ENCODE measurements around the gene CSTF2.
"Not testable (repeated sequence)": the region's sequence is repeated elsewhere in the genome, so short reads cannot be mapped to it uniquely, and the experiment has no call there.

CSTF2 gene, protein sequence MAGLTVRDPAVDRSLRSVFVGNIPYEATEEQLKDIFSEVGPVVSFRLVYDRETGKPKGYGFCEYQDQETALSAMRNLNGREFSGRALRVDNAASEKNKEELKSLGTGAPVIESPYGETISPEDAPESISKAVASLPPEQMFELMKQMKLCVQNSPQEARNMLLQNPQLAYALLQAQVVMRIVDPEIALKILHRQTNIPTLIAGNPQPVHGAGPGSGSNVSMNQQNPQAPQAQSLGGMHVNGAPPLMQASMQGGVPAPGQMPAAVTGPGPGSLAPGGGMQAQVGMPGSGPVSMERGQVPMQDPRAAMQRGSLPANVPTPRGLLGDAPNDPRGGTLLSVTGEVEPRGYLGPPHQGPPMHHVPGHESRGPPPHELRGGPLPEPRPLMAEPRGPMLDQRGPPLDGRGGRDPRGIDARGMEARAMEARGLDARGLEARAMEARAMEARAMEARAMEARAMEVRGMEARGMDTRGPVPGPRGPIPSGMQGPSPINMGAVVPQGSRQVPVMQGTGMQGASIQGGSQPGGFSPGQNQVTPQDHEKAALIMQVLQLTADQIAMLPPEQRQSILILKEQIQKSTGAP

DNA sequence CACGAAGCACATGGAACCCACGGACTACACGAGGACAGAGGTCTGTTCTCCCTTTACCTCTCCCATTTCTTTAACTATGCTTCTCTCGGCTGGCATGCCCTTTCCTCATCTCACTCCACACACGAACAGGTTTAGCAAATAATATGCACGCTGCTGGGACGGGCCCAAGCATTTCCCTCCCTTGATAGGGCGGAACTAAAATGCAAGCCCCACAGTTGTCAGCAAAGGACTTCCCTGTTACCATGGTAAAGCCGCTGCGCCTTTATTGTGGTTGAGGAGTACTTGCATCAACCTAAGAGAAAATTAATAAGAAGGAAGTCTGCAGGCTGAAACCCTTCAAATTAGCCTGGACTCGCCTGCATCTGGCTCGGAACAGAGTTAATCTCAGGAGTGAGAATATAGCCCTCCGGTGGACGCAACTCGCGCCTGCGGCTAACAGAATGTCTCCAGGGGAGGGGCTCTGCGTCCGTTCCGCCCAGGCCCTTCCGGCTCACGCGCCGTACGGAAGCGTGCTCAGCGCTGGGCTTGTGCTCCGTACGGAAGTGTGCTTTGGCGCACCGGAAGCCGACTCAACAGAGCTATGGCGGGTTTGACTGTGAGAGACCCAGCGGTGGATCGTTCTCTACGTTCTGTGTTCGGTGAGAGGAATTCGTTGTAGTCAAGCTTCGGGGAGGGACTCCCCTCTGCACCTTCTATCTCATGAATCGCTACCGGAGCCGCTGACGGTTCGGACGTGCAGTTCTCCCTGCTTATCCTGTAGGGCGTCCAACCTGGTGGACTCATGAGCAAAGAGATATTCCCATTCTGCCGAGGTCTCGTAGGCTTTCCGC is at the start of gene CSTF2:
Gene CSTF2, plus strand, starts transcription at position 555 of the 830 bp plus-strand sequence. Its CDS starts 26 bp downstream, at position 581.
- H3K27me3 ChIP-seq (replicated peaks; ENCODE audit: control insufficient read depth, insufficient read depth, low read length): no peaks in the 10 kb centered on the region
- H3K4me3 ChIP-seq (replicated peaks; ENCODE audit: low read depth, low read length): peak within 1 kb of the TSS; percentile 86
- TF ChIP-seq, protein P1, sequence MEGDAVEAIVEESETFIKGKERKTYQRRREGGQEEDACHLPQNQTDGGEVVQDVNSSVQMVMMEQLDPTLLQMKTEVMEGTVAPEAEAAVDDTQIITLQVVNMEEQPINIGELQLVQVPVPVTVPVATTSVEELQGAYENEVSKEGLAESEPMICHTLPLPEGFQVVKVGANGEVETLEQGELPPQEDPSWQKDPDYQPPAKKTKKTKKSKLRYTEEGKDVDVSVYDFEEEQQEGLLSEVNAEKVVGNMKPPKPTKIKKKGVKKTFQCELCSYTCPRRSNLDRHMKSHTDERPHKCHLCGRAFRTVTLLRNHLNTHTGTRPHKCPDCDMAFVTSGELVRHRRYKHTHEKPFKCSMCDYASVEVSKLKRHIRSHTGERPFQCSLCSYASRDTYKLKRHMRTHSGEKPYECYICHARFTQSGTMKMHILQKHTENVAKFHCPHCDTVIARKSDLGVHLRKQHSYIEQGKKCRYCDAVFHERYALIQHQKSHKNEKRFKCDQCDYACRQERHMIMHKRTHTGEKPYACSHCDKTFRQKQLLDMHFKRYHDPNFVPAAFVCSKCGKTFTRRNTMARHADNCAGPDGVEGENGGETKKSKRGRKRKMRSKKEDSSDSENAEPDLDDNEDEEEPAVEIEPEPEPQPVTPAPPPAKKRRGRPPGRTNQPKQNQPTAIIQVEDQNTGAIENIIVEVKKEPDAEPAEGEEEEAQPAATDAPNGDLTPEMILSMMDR (IDR thresholded peaks at IDR 0.05; ENCODE audit: insufficient read depth, low read length, poor library complexity, severe bottlenecking): no peak
- peak; percentile 87 for DNase-seq (ENCODE audit: extremely low read depth, insufficient read length)
- no peaks in the 10 kb centered on the region; the same call in none of the 2 replicates for H3K36me3 ChIP-seq (ENCODE audit: control insufficient read depth, insufficient read depth, low read length)

DNA sequence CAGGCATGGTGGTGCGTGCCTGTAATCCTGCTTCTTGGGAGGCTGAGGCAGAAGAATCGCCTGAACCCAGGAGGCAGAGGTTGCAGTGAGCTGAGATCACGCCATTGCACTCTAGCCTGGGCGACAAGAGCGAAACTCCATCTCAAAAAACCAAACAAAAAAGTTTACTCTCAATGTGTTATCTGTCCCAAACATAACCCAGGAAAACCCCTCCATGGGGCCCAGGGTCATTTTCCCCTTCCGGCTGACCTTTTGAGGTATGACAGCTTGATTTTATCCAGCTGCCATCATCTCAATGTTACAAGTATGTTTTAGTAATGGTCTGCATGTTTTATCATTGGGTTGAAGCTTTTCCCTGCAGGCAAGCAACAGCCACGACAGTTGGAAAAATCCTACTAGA is 23.8 kb upstream of the CSTF2 start:
- not testable (repeated sequence) for H3K4me3 ChIP-seq (replicated peaks; ENCODE audit: low read depth, low read length); DNase-seq (ENCODE audit: extremely low read depth, insufficient read length); H3K27me3 ChIP-seq (replicated peaks; ENCODE audit: control insufficient read depth, insufficient read depth, low read length); H3K36me3 ChIP-seq (ENCODE audit: control insufficient read depth, insufficient read depth, low read length)

DNA sequence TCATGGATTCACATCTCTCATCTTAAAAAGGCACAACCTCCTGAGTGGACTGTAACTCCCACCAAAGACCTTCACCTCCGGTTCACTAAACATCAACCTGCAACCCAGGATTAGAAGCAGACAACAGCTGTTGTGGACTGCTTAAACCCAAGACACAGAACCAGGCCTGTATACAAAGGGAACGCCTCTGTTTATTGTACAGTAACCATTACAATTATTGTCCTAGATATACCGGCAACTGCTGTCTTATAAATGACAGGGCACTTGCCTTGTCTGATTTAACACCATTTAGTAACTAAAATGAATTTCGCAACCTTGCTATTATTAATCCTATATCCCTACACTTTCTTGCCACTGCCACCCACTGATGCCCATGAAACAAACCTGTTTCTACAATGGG is 22.8 kb upstream of the CSTF2 start:
- no peak for DNase-seq (ENCODE audit: extremely low read depth, insufficient read length)
- no peaks in the 10 kb centered on the region for H3K36me3 ChIP-seq (ENCODE audit: control insufficient read depth, insufficient read depth, low read length)
- TF ChIP-seq, protein P1 (IDR thresholded peaks at IDR 0.05; ENCODE audit: insufficient read depth, low read length, poor library complexity, severe bottlenecking): no peak

DNA sequence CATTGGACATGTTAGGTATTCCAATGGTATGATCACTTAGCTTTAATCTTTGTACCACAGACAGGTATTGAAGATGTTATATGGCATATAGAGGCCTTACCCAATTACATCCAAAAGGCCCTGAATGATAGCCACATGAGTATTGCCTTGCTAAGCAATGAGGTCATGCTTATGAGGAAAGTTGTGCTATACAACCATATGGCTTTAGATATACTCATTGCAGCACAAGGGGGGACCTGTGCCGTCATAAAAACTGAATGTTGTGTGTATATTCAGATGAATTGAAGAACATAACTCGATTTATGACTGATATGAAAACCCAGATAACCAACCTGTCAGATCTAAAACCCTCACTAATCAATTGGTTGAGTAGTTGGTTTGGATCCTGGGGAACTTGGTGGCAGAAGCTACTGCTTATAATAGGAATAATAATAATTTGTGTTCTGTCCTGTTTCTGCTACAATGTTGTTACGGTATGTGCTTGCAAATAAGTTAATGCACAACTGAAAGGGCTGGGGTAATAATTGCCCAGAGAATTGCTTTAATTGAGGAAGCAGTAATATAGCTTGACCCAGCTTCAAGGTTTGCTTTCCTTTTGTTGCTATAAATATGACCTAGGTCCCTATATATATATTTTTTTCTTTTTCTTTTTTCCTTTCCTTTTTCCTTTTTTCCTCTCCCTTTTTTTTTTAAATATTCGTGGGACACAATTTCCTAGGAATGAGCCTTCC is 21.5 kb upstream of the CSTF2 start:
- DNase-seq (ENCODE audit: extremely low read depth, insufficient read length): no peak
- H3K36me3 ChIP-seq (ENCODE audit: control insufficient read depth, insufficient read depth, low read length): no peaks in the 10 kb centered on the region
- TF ChIP-seq, protein P1 (IDR thresholded peaks at IDR 0.05; ENCODE audit: insufficient read depth, low read length, poor library complexity, severe bottlenecking): no peak
- no peaks in the 10 kb centered on the region for H3K27me3 ChIP-seq (replicated peaks; ENCODE audit: control insufficient read depth, insufficient read depth, low read length)
- no peak overlapping the region for H3K4me3 ChIP-seq (replicated peaks; ENCODE audit: low read depth, low read length)

More for the DNA sequence above, 22.8 kb upstream of the CSTF2 start:
- Histone ChIP-seq H3K27me3 (replicated peaks; ENCODE audit: control insufficient read depth, insufficient read depth, low read length) (no peaks in the 10 kb centered on the region), H3K4me3 (replicated peaks; ENCODE audit: low read depth, low read length) (no peak overlapping the region)

DNA sequence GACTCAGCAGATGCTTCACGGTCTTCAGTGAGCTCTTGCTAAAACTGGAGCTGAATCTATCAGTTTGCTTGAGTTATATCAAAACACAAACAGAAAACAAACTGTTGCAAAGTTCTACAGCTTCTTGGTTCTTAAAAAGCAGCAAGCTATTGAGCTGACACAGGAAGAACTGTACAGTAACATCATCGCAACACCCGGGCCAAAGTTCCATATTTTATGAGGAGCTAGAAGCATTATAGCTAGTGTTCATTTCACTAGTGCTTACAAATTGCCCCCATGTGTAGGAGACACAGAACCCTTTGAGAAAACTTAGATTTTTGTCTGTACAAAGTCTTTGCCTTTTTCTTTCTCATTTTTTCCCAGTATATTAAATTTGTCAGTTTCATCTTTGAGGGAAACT is 17.3 kb upstream of the CSTF2 start:
- Histone ChIP-seq H3K36me3 (ENCODE audit: control insufficient read depth, insufficient read depth, low read length) (no peaks in the 10 kb centered on the region), H3K27me3 (replicated peaks; ENCODE audit: control insufficient read depth, insufficient read depth, low read length) (no peaks in the 10 kb centered on the region), H3K4me3 (replicated peaks; ENCODE audit: low read depth, low read length) (no peak overlapping the region)
- no peak for DNase-seq (ENCODE audit: extremely low read depth, insufficient read length)
- TF ChIP-seq, protein P1 (IDR thresholded peaks at IDR 0.05; ENCODE audit: insufficient read depth, low read length, poor library complexity, severe bottlenecking): no peak
